Esophagus (tissue), 2 donors: ENCODE results near the gene SLC45A3. TPM values are rescaled to one million over a fixed set of nuclear protein-coding genes. Genes with fewer than 3 reads are reported as not detected.

Source experiments
- polyA plus RNA-seq, 2 donors: library from polyadenylated mRNA; stranded (reverse); fragments of 200-250 nt; gene quantifications; one replicate each; pipeline ENCODE4 v1.2.3, GENCODE V29; 2013
- donor health status: healthy with polysubstance abuse.
- donor health status: Bipolar disorder and iron deficiency.

Gene SLC45A3
- polyA plus RNA-seq, 2 donors = 0.88 to 1.1 TPM

Other genes starting within 250 kb of the SLC45A3 start
- under 1 TPM; 0.51 to 0.60 TPM for gene BLACAT1, start 224.5 kb downstream of the SLC45A3 start, polyA plus RNA-seq
- 1 to 10 TPM; 3.5 to 9.0 TPM for gene CDK18, start 175.8 kb downstream of the SLC45A3 start, polyA plus RNA-seq
- 1 to 10 TPM; 4.0 to 4.2 TPM for gene ELK4, start 48.5 kb downstream of the SLC45A3 start, polyA plus RNA-seq
- 10 to 100 TPM; 25.1 to 26.5 TPM for gene NUCKS1, start 69.7 kb upstream of the SLC45A3 start, polyA plus RNA-seq
- 1 to 10 TPM; 3.3 to 5.0 TPM for gene RAB29, start 95.0 kb upstream of the SLC45A3 start, polyA plus RNA-seq
- gene SLC41A1, start 132.7 kb upstream of the SLC45A3 start, polyA plus RNA-seq = 1 to 10 TPM; 2.6 to 5.0 TPM
- gene PM20D1, start 169.6 kb upstream of the SLC45A3 start, polyA plus RNA-seq = not detected